Gastrocnemius medialis (tissue), 4 donors: Measurements from ENCODE around the gene TRIM15. TPM values are rescaled to one million over a fixed set of nuclear protein-coding genes. Genes with fewer than 3 reads are reported as not detected.
"Not testable (repeated sequence)": the region's sequence is repeated elsewhere in the genome, so short reads cannot be mapped to it uniquely, and the experiment has no call there.

Source experiments
- ATAC-seq, 2 donors: fragments of 150-250 bp; one replicate each; pipeline ENCODE4 v1.9.1; 2016
- DNase-seq, 2 donors: peaks; one replicate each; pipeline ENCODE4 v3.0.0-alpha.2; 2019
- H3K27ac ChIP-seq, 4 donors: fragments of 200-600 bp; sonication (generic); 1 replicate in 1 of 4; 2 replicates in 3 of 4; pipeline ENCODE4 v1.5.1; 2016 to 2018; ENCODE audit warnings: mild to moderate bottlenecking in 2 of 4, moderate library complexity in 1 of 4
- H3K27me3 ChIP-seq, 3 donors: fragments of 200-600 bp; sonication (generic) in 2 of 3; 1 replicate in 1 of 3; 2 replicates in 2 of 3; pipeline versions ENCODE4 v1.5.1 to v1.6.0; 2016 to 2019; ENCODE audit warnings: mild to moderate bottlenecking in 1 of 3, moderate library complexity in 1 of 3
- H3K36me3 ChIP-seq, 2 donors: fragments of 200-600 bp; sonication (generic) in 1 of 2; one replicate each; pipeline ENCODE4 v1.5.1; 2017 to 2018
- H3K4me1 ChIP-seq, 2 donors: fragments of 200-600 bp; sonication (generic) in 1 of 2; one replicate each; pipeline ENCODE4 v1.5.1; 2016 to 2017; ENCODE audit warnings: mild to moderate bottlenecking in 2 of 2
- H3K4me3 ChIP-seq, 4 donors: fragments of 200-600 bp; sonication (generic) in 3 of 4; 1 replicate in 1 of 4; 2 replicates in 3 of 4; pipeline ENCODE4 v1.5.1; 2016 to 2019; ENCODE audit warnings: mild to moderate bottlenecking in 2 of 4
- H3K9me3 ChIP-seq, 3 donors: fragments of 200-600 bp; sonication (generic) in 2 of 3; 1 replicate in 1 of 3; 2 replicates in 2 of 3; pipeline ENCODE4 v1.5.1; 2016 to 2019
- CTCF ChIP-seq, 5 experiments: fragments of 450-650 bp in 3 of 5; fragments of 200-600 bp in 2 of 5; sonication (generic) in 2 of 5; IDR thresholded peaks in 4 of 5; conservative IDR thresholded peaks in 1 of 5; 1 replicate in 4 of 5; 2 replicates in 1 of 5; pipeline ENCODE4 v1.5.1; 2016 to 2019; ENCODE audit warnings: antibody characterized with exemption in 5 of 5, mild to moderate bottlenecking in 3 of 5, moderate library complexity in 3 of 5
- POLR2A ChIP-seq, 2 donors: fragments of 450-650 bp; IDR thresholded peaks; one replicate each; pipeline ENCODE4 v1.6.1; 2017; ENCODE audit warnings: antibody characterized with exemption in 2 of 2, mild to moderate bottlenecking in 2 of 2, moderate library complexity in 2 of 2
- in situ Hi-C, 4 donors: fragments of 200-750 bp; cut with MboI; loops; one replicate each; pipeline versions ENCODE4 v1.15.0 to v1.8.0; 2017; ENCODE audit warnings: low sequenced_read_pairs in 4 of 4
- intact Hi-C: fragments of 100-400 bp; cut with DNase I; formaldehyde crosslinking; loops from one replicate; pipeline ENCODE4 v1.15.1; 2023; ENCODE audit warnings: low total_unique reads
- total RNA-seq, 4 donors: library from RNA; depleted of rRNA; stranded (reverse); fragments of >200 nt; gene quantifications; one replicate each; pipeline versions ENCODE4 v1.1.0 to v1.2.3, GENCODE V29; 2016

The TRIM15 gene
- total RNA-seq, 4 donors from 2014 or later, result 0.12 TPM; not detected in 3

GRCh38 chr6:30164714-30165113, 1.4 kb downstream of the TRIM15 start:
- Histone ChIP-seq H3K27me3 (peaks cover 7 to 10% (median 10%) of the 10 kb centered on the region in 3 donors), H3K36me3 (no peaks in the 10 kb centered on the region), H3K27ac (no peak overlapping the region), H3K9me3 (no peaks in the 10 kb centered on the region), H3K4me1 (no peaks in the 10 kb centered on the region), H3K4me3 (no peak overlapping the region)
- in situ Hi-C loops, result loop anchor here in 1 of 4 donors (25.0 kb wide), 1 partner anchor 327 kb away; the partner anchor contains the start of gene HLA-G
- no peak for TF ChIP-seq CTCF (IDR thresholded peaks at IDR 0.05 in 4 of 5, conservative IDR thresholded peaks at IDR 0.05 in 1 of 5)
- no peak for TF ChIP-seq POLR2A (IDR thresholded peaks at IDR 0.05)
- intact Hi-C loops, result no loop called here
- ATAC-seq, result no peak
- no peak for DNase-seq

GRCh38 chr6:30165238-30165637, 1.9 kb downstream of the TRIM15 start:
- H3K9me3 ChIP-seq, DNase-seq, H3K27ac ChIP-seq, H3K4me3 ChIP-seq, ATAC-seq, intact Hi-C loops, H3K36me3 ChIP-seq, H3K4me1 ChIP-seq: not testable (repeated sequence)
- in situ Hi-C loops, result loop anchor here in 1 of 4 donors (25.0 kb wide), 1 partner anchor 328 kb away; the partner anchor contains the start of gene HLA-G
- peaks cover 8 to 11% (median 10%) of the 10 kb centered on the region in 3 donors for H3K27me3 ChIP-seq

- Histone ChIP-seq H3K4me3 (no peak overlapping the region), H3K27ac (no peak overlapping the region), H3K36me3 (no peaks in the 10 kb centered on the region), H3K27me3 (peaks cover 27 to 30% (median 28%) of the 10 kb centered on the region in 3 donors), H3K9me3 (no peaks in the 10 kb centered on the region), H3K4me1 (no peaks in the 10 kb centered on the region)
- DNase-seq (no peak), ATAC-seq (no peak)
- intact Hi-C loops, result no loop called here
- in situ Hi-C loops, result loop anchor here in 1 of 4 donors (25.0 kb wide), 1 partner anchor 330 kb away; the partner anchor contains the start of gene HLA-G
- TF ChIP-seq CTCF (IDR thresholded peaks at IDR 0.05 in 4 of 5, conservative IDR thresholded peaks at IDR 0.05 in 1 of 5) (no peak), POLR2A (IDR thresholded peaks at IDR 0.05) (no peak)
Observed at GRCh38 chr6:30167101-30167500, 3.8 kb downstream of the TRIM15 start.

- Histone ChIP-seq H3K27me3 (peaks cover 36 to 40% (median 39%) of the 10 kb centered on the region in 3 donors), H3K4me3 (no peak overlapping the region), H3K4me1 (no peaks in the 10 kb centered on the region), H3K27ac (no peak overlapping the region), H3K36me3 (no peaks in the 10 kb centered on the region), H3K9me3 (no peaks in the 10 kb centered on the region)
- DNase-seq (no peak), ATAC-seq (no peak)
- intact Hi-C loops, result no loop called here
- in situ Hi-C loops, result loop anchor here in 1 of 4 donors (25.0 kb wide), 1 partner anchor 331 kb away; the partner anchor contains the start of gene HLA-G
- TF ChIP-seq POLR2A (IDR thresholded peaks at IDR 0.05) (no peak), CTCF (IDR thresholded peaks at IDR 0.05 in 4 of 5, conservative IDR thresholded peaks at IDR 0.05 in 1 of 5) (no peak)
Observed at GRCh38 chr6:30168741-30169140, 5.4 kb downstream of the TRIM15 start.

GRCh38 chr6:30169658-30170614, 6.6 kb downstream of the TRIM15 start:
- Histone ChIP-seq H3K27me3 (peaks cover 37 to 38% (median 37%) of the 10 kb centered on the region in 3 donors), H3K27ac (no peak overlapping the region), H3K4me3 (no peak overlapping the region), H3K36me3 (no peaks in the 10 kb centered on the region), H3K9me3 (no peaks in the 10 kb centered on the region), H3K4me1 (no peaks in the 10 kb centered on the region)
- in situ Hi-C loops, result loop anchor here in 1 of 4 donors (25.0 kb wide), 1 partner anchor 333 kb away; the partner anchor contains the start of gene HLA-G
- TF ChIP-seq POLR2A (IDR thresholded peaks at IDR 0.05) (no peak), CTCF (IDR thresholded peaks at IDR 0.05 in 4 of 5, conservative IDR thresholded peaks at IDR 0.05 in 1 of 5) (peak; percentile 24 to 64 (median 34))
- ATAC-seq, result peak in 1 of 2 donors; percentile 60
- intact Hi-C loops, result loop anchor here (1.0 kb wide), 1 partner anchor 67 kb away; no protein-coding TSS in a partner anchor
- DNase-seq, result no peak
